Measurements from ENCODE around the gene ABCA7. TPM values are rescaled to one million over a fixed set of nuclear protein-coding genes. Genes with fewer than 3 reads are reported as not detected.

The ABCA7 gene
- total and polyA plus RNA-seq, 2 of the 13 experiments (the other 11 are each of a cell fraction or from before 2014, with no cell fraction given) = 4.4 to 32.4 TPM

DNA sequence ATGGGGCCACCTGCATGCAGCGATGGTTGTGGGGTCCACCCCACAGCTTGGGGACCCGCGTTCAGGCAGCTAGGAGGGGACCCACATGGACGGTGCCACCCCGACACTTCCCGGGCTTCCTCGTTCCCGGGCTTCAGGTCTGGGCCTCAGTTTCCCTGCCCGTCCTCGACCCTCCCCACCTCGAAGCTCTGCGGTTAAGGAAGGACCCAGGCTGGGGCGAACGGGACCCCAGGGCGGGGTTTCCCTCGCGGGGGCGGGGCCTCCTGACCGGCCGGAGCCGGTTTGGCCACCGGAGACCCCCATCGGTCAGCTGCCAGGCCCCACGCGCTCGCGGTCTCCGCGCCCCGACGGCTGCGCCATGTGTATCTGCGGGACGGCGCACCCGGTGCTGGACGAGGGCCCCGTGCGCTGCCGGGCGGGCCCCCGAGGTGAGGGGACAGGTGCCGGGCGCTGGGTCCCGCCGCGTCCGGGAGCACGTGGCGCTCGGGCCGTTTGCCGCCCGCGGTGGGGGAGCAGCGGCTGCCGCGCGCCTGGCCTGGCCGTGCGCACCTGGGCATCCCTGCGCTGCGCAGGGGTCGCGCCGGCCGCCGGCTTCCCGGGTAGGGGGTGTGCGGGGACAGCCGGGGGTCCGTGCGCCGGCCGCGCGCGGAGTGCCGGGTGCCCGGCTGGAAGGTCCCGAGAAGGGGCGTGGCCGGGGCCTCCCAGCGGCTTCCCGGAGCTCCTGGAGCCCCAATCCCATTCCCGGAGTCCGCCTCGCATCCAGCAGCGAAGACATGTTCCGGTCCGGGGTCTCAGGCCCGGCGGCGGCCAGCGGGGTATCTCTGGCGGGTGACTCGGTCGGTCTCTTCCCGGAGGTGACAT is 31.3 kb downstream of the ABCA7 start:
- ATAC-seq = no peak

More for the DNA sequence above, 31.3 kb downstream of the ABCA7 start:
- FAIRE-seq = no peak
- TF ChIP-seq ZNF430 (CRISPR knock-in tag; IDR thresholded peaks at IDR 0.05) = no peak
- TF ChIP-seq ZNF547 (CRISPR knock-in tag; IDR thresholded peaks at IDR 0.05) = no peak
- TF ChIP-seq KLF6 (CRISPR knock-in tag; IDR thresholded peaks at IDR 0.05) = no peak
- TF ChIP-seq, protein P1, sequence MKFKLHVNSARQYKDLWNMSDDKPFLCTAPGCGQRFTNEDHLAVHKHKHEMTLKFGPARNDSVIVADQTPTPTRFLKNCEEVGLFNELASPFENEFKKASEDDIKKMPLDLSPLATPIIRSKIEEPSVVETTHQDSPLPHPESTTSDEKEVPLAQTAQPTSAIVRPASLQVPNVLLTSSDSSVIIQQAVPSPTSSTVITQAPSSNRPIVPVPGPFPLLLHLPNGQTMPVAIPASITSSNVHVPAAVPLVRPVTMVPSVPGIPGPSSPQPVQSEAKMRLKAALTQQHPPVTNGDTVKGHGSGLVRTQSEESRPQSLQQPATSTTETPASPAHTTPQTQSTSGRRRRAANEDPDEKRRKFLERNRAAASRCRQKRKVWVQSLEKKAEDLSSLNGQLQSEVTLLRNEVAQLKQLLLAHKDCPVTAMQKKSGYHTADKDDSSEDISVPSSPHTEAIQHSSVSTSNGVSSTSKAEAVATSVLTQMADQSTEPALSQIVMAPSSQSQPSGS (CRISPR knock-in tag; IDR thresholded peaks at IDR 0.05) = no peak
- TF ChIP-seq ATF7-NPFF (CRISPR knock-in tag; IDR thresholded peaks at IDR 0.05; ENCODE audit: low read depth) = no peak
- TF ChIP-seq, protein P2, sequence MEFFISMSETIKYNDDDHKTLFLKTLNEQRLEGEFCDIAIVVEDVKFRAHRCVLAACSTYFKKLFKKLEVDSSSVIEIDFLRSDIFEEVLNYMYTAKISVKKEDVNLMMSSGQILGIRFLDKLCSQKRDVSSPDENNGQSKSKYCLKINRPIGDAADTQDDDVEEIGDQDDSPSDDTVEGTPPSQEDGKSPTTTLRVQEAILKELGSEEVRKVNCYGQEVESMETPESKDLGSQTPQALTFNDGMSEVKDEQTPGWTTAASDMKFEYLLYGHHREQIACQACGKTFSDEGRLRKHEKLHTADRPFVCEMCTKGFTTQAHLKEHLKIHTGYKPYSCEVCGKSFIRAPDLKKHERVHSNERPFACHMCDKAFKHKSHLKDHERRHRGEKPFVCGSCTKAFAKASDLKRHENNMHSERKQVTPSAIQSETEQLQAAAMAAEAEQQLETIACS (CRISPR knock-in tag; IDR thresholded peaks at IDR 0.05) = no peak
- TF ChIP-seq, protein P3, sequence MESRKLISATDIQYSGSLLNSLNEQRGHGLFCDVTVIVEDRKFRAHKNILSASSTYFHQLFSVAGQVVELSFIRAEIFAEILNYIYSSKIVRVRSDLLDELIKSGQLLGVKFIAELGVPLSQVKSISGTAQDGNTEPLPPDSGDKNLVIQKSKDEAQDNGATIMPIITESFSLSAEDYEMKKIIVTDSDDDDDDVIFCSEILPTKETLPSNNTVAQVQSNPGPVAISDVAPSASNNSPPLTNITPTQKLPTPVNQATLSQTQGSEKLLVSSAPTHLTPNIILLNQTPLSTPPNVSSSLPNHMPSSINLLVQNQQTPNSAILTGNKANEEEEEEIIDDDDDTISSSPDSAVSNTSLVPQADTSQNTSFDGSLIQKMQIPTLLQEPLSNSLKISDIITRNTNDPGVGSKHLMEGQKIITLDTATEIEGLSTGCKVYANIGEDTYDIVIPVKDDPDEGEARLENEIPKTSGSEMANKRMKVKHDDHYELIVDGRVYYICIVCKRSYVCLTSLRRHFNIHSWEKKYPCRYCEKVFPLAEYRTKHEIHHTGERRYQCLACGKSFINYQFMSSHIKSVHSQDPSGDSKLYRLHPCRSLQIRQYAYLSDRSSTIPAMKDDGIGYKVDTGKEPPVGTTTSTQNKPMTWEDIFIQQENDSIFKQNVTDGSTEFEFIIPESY (CRISPR knock-in tag; IDR thresholded peaks at IDR 0.05) = no peak
- TF ChIP-seq FOXC1 (CRISPR knock-in tag; IDR thresholded peaks at IDR 0.05; ENCODE audit: borderline replicate concordance) = no peak
- no peak for TF ChIP-seq RORA (CRISPR knock-in tag; IDR thresholded peaks at IDR 0.05)
- TF ChIP-seq ZNF224 (CRISPR knock-in tag; IDR thresholded peaks at IDR 0.05) = no peak
- no peak for TF ChIP-seq KLF13 (CRISPR knock-in tag; IDR thresholded peaks at IDR 0.05)
- TF ChIP-seq ZSCAN21 (CRISPR knock-in tag; IDR thresholded peaks at IDR 0.05; ENCODE audit: borderline replicate concordance) = no peak
- TF ChIP-seq, protein P4, sequence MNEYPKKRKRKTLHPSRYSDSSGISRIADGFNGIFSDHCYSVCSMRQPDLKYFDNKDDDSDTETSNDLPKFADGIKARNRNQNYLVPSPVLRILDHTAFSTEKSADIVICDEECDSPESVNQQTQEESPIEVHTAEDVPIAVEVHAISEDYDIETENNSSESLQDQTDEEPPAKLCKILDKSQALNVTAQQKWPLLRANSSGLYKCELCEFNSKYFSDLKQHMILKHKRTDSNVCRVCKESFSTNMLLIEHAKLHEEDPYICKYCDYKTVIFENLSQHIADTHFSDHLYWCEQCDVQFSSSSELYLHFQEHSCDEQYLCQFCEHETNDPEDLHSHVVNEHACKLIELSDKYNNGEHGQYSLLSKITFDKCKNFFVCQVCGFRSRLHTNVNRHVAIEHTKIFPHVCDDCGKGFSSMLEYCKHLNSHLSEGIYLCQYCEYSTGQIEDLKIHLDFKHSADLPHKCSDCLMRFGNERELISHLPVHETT (CRISPR knock-in tag; conservative IDR thresholded peaks at IDR 0.05) = no peak
- no peak for TF ChIP-seq U2AF1 (optimal IDR thresholded peaks at IDR 0.05; ENCODE audit: low read depth, low read length)
- TF ChIP-seq ZNF30 (CRISPR knock-in tag; IDR thresholded peaks at IDR 0.05) = no peak
- no peak for TF ChIP-seq HHEX (CRISPR knock-in tag; IDR thresholded peaks at IDR 0.05)
- POLR2A ChIA-PET = no interaction called here
- Histone ChIP-seq H3K4me3 (replicated peaks in 1 of 3; ENCODE audit: insufficient read depth in 1 of 3, low read depth in 2 of 3, low read length in 3 of 3) (no peak overlapping the region), H3K79me2 (ENCODE audit: insufficient read depth, low read length) (no peaks in the 10 kb centered on the region), H3K27me3 (ENCODE audit: control insufficient read depth in 1 of 2, insufficient read depth in 2 of 2, low read length in 2 of 2) (no peaks in the 10 kb centered on the region), H3K4me1 (ENCODE audit: insufficient read depth, low read length) (peaks cover 37% of the 10 kb centered on the region), H3K4me2 (ENCODE audit: low read depth, low read length) (no peak overlapping the region), H3K9me3 (ENCODE audit: low read length) (no peaks in the 10 kb centered on the region), H3K36me3 (replicated peaks in 1 of 2; ENCODE audit: control insufficient read depth in 1 of 2, insufficient read depth in 2 of 2, low read length in 2 of 2) (no peaks in the 10 kb centered on the region; a peak in 1 of 5 replicates), H2AFZ (ENCODE audit: low read length) (no peak overlapping the region), H4K20me1 (ENCODE audit: insufficient read depth, low read length) (peaks cover 3% of the 10 kb centered on the region; the same call in 1 of the 2 replicates), H3K27ac (ENCODE audit: extremely low read length, insufficient read depth, low read length) (no peak overlapping the region), H3K9ac (ENCODE audit: insufficient read depth, low read depth, low read length) (no peak overlapping the region)
- intact Hi-C loops (cut with micrococcal nuclease; ENCODE audit: unreplicated experiment) = no loop called here
- in situ Hi-C loops (cut with HindIII; ENCODE audit: extremely low pct_ligation_motif_present, low pct_unique_long_range_greater_than_20kb) = no loop called here
- no peak for DNase-seq (ENCODE audit: low spot score)
- 86% methylated on average over 40 of the region's 99 CpGs for WGBS (ENCODE audit: low lambda C conversion rate)
- CTCF ChIA-PET (ENCODE audit: low intra/inter-chr PET ratio, low total read pairs) = no interaction called here
- BruUV-seq (replicated peaks) = no TSS peak

All from HepG2 (cell line).